ENCODE results near the gene DAGLB. TPM values are rescaled to one million over a fixed set of nuclear protein-coding genes. Genes with fewer than 3 reads are reported as not detected.

Gene DAGLB
- total RNA-seq, 3 donors from 2014 or later (not counting 1 experiment from before 2014, with no cell fraction given) = 20.3 to 25.6 (median 25.2) TPM

GRCh38 chr7:6443372-6443941 is 4.3 kb downstream of the DAGLB start:
- no peaks in the 10 kb centered on the region for H3K27me3 ChIP-seq (ENCODE audit: control insufficient read depth, insufficient read depth, low read length)
- Mint-ChIP-seq H3K9me3 (no peaks in the 10 kb centered on the region), H3K36me3 (no peaks in the 10 kb centered on the region), H3K27me3 (ENCODE audit: low read depth in 2 of 2) (no peaks in the 10 kb centered on the region), H3K27ac (no peak overlapping the region), H3K4me1 (peaks cover 28 to 35% of the 10 kb centered on the region in 2 donors), H3K4me3 (no peak overlapping the region)
- no peak for ATAC-seq
- no peak overlapping the region for H3K27ac ChIP-seq (ENCODE audit: low read length)
- peaks cover 19% of the 10 kb centered on the region for H3K36me3 ChIP-seq (ENCODE audit: control insufficient read depth, insufficient read depth, low read length)
- DNase-seq = no peak
- no peaks in the 10 kb centered on the region for H3K9me3 ChIP-seq (ENCODE audit: control insufficient read depth, insufficient read depth, low read length)
- WGBS (ENCODE audit: insufficient coverage) = 93% methylated on average over 5 of the region's 5 CpGs
- no peak overlapping the region for H3K4me3 ChIP-seq (ENCODE audit: low read length)
- no peak for TF ChIP-seq CTCF (IDR thresholded peaks at IDR 0.05)
- intact Hi-C loops (cut with micrococcal nuclease) = no loop called here
- peaks cover 18% of the 10 kb centered on the region for H3K4me1 ChIP-seq (ENCODE audit: control insufficient read depth, insufficient read depth, low read length)

- H3K27ac Mint-ChIP-seq = no peak overlapping the region
- TF ChIP-seq CTCF (IDR thresholded peaks at IDR 0.05) = no peak
- Histone ChIP-seq H3K27me3 (ENCODE audit: control insufficient read depth, insufficient read depth, low read length) (no peaks in the 10 kb centered on the region), H3K27ac (ENCODE audit: low read length) (no peak overlapping the region), H3K4me3 (ENCODE audit: low read length) (no peak overlapping the region), H3K4me1 (ENCODE audit: control insufficient read depth, insufficient read depth, low read length) (peaks cover 13% of the 10 kb centered on the region), H3K36me3 (ENCODE audit: control insufficient read depth, insufficient read depth, low read length) (peaks cover 19% of the 10 kb centered on the region), H3K9me3 (ENCODE audit: control insufficient read depth, insufficient read depth, low read length) (no peaks in the 10 kb centered on the region)
- DNase-seq (no peak), ATAC-seq (no peak)
- no peaks in the 10 kb centered on the region for H3K36me3 Mint-ChIP-seq
- intact Hi-C loops (cut with micrococcal nuclease) = no loop called here
- 79% methylated on average over 7 of the region's 10 CpGs for WGBS (ENCODE audit: insufficient coverage)
- H3K4me1 Mint-ChIP-seq = peaks cover 18 to 25% of the 10 kb centered on the region in 2 donors
- no peak overlapping the region for H3K4me3 Mint-ChIP-seq
- H3K9me3 Mint-ChIP-seq = no peaks in the 10 kb centered on the region
- no peaks in the 10 kb centered on the region for H3K27me3 Mint-ChIP-seq (ENCODE audit: low read depth in 2 of 2)
These were observed 5.6 kb downstream of the DAGLB start for GRCh38 chr7:6442114-6442513.

- no peak overlapping the region for H3K27ac Mint-ChIP-seq
- H3K4me3 ChIP-seq (ENCODE audit: low read length) = no peak overlapping the region
- H3K9me3 Mint-ChIP-seq = no peaks in the 10 kb centered on the region
- H3K27me3 ChIP-seq (ENCODE audit: control insufficient read depth, insufficient read depth, low read length) = no peaks in the 10 kb centered on the region
- H3K36me3 ChIP-seq (ENCODE audit: control insufficient read depth, insufficient read depth, low read length) = peaks cover 17% of the 10 kb centered on the region
- 100% methylated on average over 5 of the region's 5 CpGs for WGBS (ENCODE audit: insufficient coverage)
- H3K4me1 ChIP-seq (ENCODE audit: control insufficient read depth, insufficient read depth, low read length) = peaks cover 13% of the 10 kb centered on the region
- H3K27me3 Mint-ChIP-seq (ENCODE audit: low read depth in 2 of 2) = no peaks in the 10 kb centered on the region
- ATAC-seq (no peak), DNase-seq (no peak)
- H3K4me1 Mint-ChIP-seq = peaks cover 21 to 27% of the 10 kb centered on the region in 2 donors
- no peak for TF ChIP-seq CTCF (IDR thresholded peaks at IDR 0.05)
- no peak overlapping the region for H3K4me3 Mint-ChIP-seq
- H3K36me3 Mint-ChIP-seq = no peaks in the 10 kb centered on the region
- no peaks in the 10 kb centered on the region for H3K9me3 ChIP-seq (ENCODE audit: control insufficient read depth, insufficient read depth, low read length)
- no peak overlapping the region for H3K27ac ChIP-seq (ENCODE audit: low read length)
- intact Hi-C loops (cut with micrococcal nuclease) = no loop called here
These were observed 7.4 kb downstream of the DAGLB start for GRCh38 chr7:6440381-6440780.

GRCh38 chr7:6438427-6438826 is 9.3 kb downstream of the DAGLB start:
- peaks cover 22 to 26% of the 10 kb centered on the region in 2 donors for H3K4me1 Mint-ChIP-seq
- 85% methylated on average over 2 of the region's 2 CpGs for WGBS (ENCODE audit: insufficient coverage)
- peaks cover 11% of the 10 kb centered on the region for H3K36me3 ChIP-seq (ENCODE audit: control insufficient read depth, insufficient read depth, low read length)
- H3K27ac Mint-ChIP-seq = no peak overlapping the region
- H3K4me1 ChIP-seq (ENCODE audit: control insufficient read depth, insufficient read depth, low read length) = peaks cover 24% of the 10 kb centered on the region
- H3K27me3 Mint-ChIP-seq (ENCODE audit: low read depth in 2 of 2) = no peaks in the 10 kb centered on the region
- DNase-seq (peak in 1 of 2 donors; percentile 34), ATAC-seq (no peak)
- H3K4me3 ChIP-seq (ENCODE audit: low read length) = no peak overlapping the region
- no peak overlapping the region for H3K4me3 Mint-ChIP-seq
- H3K9me3 Mint-ChIP-seq = no peaks in the 10 kb centered on the region
- TF ChIP-seq CTCF (IDR thresholded peaks at IDR 0.05) = no peak
- no peaks in the 10 kb centered on the region for H3K36me3 Mint-ChIP-seq
- intact Hi-C loops (cut with micrococcal nuclease) = loop anchor here (5.0 kb wide), 1 partner anchor 441 kb away; no protein-coding TSS in a partner anchor
- no peaks in the 10 kb centered on the region for H3K9me3 ChIP-seq (ENCODE audit: control insufficient read depth, insufficient read depth, low read length)
- no peaks in the 10 kb centered on the region for H3K27me3 ChIP-seq (ENCODE audit: control insufficient read depth, insufficient read depth, low read length)
- H3K27ac ChIP-seq (ENCODE audit: low read length) = no peak overlapping the region
